ENCODE measurements around the gene NOSIP. TPM values are rescaled to one million over a fixed set of nuclear protein-coding genes. Genes with fewer than 3 reads are reported as not detected.
A peak's percentile ranks its signal among the peaks of the same experiment; 100 is the strongest.

NOSIP gene
- total RNA-seq, 1 donor from 2014 or later, result 49.6 TPM

DNA sequence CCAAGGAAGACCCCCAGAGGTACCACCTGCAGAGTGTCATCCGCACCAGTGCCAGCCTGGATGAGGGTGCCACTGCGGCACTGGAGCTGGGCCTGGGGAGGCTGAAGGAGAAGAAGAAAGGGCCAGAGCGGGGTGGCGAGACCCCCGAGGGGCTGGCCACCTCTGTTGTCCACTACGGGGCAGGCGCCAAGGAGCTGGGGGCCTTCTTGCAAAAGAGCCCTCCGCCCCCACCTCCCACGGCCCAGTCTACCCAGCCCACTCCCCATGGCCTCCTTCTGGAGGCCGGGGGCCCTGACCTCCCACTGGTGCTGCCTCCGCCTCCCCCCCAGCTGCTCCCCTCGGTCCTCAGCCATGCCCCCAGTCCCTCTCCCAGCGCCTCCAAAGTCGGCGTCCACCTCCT lies 16.1 kb upstream of the NOSIP start:
- no peak for DNase-seq (ENCODE audit: missing footprints)

DNA sequence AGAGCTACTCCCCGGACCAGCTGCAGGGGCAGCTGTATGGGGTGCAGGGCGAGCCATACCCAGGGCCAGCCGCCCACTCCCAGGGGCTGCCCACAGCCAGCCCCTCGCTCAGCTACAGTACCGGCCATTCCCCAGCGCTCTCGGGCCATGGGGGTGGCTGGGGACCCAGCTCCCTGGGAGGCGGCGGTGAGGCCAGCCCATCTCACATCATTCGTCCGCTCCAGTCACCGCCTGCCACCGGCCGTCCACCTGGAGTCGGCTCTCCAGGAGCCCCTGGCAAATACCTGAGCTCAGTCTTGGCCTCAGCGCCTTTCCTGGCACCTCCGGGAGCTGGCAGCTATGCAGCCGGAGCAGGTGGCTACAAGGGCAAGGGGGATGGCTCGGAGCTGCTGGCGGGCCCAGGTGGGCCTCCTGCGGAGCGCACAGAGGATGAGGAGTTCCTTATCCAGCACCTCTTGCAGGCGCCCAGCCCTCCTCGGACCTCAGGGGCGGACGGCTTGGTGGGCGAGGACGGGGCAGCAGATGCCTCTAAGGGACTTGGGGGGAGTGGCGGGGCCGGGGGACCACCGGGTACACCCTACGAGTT lies 15.6 kb upstream of the NOSIP start:
- intact Hi-C loops (cut with DNase I), result no loop called here
- DNase-seq (ENCODE audit: missing footprints) (no peak), ATAC-seq (no peak)

More for the DNA sequence above, 16.1 kb upstream of the NOSIP start:
- ATAC-seq, result no peak
- intact Hi-C loops (cut with DNase I), result no loop called here

DNA sequence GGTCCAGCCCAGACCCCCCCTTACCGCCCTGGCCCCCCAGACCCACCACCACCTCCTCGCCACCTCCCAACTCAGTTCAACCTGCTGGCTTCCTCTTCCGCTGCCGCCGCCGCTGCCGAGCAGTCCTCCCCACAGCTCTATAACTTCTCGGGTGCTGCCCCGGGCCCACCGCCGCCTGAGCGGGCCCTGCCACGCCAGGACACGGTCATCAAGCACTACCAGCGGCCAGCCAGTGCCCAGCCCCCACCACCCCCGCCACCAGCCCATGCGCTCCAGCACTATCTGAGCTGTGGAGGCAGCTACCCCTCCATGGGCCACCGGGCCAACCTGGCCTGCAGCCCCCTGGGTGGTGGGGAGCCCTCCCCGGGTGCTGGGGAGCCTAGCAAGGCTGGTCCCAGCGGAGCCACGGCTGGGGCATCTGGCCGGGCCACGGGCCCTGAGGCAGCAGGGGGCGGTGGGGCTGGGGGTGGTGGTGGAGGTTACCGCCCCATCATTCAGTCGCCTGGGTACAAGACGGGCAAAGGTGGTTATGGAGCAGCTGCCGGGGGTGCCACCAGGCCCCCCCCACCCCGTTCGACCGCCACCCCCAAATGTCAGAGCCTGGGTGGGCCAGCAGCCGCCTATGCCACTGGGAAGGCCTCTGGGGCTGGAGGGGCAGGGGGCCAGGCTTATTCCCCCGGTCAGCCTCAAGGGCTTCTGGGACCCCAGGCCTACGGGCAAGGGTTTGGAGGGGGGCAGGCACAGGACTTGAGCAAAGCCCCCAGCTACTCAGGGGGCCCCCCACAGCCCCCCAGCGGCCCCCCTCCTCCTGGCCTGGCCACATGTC lies 14.8 kb upstream of the NOSIP start:
- intact Hi-C loops (cut with DNase I), result loop anchor here (5.0 kb wide), 1 partner anchor 77 kb away; no protein-coding TSS in a partner anchor
- ATAC-seq, result no peak
- no peak for DNase-seq (ENCODE audit: missing footprints)

DNA sequence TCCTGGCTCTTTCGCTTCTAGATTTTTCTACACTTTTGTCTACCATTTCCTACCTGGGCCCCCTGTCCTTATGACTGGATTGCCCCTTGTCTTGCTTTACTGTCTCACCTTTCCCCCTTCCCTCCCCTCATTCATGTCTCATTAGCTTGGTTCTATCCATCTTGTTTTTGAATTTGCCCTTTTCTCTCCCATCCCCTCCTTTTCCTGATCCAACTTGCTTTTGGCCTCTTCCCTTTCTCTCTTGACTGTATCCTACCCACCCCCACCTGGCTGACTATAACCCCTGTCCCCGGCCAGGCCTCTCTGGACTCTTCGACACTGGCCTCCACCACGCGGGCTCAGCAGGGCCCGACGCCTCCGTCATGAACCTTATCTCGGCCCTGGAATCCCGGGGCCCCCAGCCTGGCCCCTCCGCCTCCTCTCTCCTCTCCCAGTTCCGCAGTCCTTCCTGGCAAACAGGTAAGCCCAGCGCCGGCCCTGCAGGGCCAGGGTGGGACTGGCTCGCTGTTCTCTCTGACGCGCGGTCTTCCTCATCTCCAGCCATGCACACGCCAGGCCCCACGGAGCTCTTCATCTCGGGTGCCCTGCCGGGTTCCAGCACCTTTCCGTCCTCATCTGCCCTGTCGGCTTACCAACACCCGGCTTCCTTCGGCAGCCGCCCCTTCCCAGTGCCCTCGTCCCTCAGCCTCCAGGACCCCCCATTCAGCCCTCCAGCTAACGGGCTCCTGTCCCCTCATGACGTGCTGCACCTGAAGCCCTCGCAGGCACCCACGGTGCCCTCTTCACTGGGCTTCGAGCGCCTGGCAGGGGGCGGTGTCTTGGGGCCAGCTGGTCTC lies 14.0 kb upstream of the NOSIP start:
- DNase-seq (ENCODE audit: missing footprints), result no peak
- ATAC-seq, result no peak
- intact Hi-C loops (cut with DNase I), result loop anchor here (5.0 kb wide), 1 partner anchor 78 kb away; no protein-coding TSS in a partner anchor

DNA sequence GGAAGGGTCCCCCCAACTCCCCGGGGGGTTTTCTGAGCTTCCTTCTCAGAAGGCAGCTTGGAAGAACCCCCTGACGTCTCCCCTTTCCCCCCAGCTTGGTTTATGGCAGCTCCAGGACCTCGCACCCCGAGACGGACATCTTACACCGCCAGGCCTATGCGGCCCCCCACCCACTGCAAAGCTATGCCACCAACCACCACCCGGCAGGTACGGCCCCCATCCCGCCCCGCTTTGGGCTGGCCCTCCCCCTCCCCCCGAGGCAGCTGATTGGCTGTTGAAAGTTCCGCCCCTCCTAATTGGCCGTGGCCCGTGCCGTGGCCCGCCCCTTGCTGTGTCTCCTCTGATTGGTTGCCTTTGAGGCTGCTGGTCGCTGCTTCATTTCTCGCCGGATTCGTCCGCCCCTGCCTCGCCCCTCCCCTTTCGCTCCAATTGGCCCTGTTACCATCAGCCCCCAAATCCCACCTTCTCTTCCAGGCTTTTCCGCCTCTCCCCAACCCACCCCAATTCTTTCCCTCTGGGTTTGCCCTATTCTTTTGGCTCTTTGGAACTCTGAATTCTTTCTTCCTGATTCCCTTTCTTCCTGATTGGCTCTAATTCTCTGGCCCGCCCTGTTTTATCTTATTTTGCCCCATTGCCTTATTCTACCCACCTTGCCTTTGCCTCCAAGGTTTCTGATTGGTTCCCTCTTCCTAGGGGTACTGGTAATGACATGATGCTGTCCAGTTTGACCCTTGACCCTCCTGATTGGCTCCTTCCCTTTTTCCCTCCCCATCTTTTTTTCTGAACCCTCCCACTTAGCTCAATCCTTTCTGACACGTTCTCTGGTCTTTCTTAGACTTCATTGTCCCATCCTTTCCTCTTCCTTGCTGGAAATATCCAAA lies 13.1 kb upstream of the NOSIP start:
- intact Hi-C loops (cut with DNase I), result loop anchor here (5.0 kb wide), 1 partner anchor 79 kb away; no protein-coding TSS in a partner anchor

DNA sequence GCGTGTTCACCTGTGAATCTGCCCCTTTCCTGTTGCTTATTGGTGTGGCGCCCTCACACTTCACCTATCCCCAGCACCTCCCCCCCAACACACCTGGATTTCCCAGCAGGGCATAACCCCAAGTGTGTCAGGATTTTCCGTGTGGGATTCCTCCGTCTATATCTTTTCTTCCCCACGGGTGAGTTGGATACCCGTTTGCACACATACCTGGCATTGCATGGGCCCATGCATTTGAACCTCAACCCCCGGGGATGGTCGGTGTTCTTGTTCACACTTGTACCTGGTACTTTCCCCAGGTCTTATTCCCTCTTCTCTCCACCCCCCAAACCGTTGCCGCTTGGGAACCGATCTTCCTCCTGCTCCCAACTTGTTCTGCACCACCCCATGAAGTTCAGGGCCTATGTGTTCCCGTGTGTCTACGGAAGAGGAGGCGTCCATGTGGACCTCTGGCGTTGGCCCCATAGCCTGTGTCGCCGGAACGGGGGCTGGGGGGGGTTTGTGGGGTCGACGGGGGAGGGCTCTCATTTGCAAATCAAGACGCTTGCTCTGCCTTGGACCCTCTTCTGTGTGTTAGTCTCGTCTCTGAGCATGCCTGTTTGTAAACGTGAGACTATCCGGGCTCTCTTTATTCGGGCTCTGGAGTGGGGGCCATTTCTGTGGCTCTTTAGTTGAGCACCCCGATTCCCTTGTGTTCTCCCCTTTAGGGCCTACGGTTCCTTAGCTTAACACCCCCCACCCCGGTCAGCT lies 12.3 kb upstream of the NOSIP start:
- no peak for DNase-seq (ENCODE audit: missing footprints)
- ATAC-seq, result no peak
- intact Hi-C loops (cut with DNase I), result loop anchor here (5.0 kb wide), 1 partner anchor 80 kb away; no protein-coding TSS in a partner anchor

More for the DNA sequence above, 13.1 kb upstream of the NOSIP start:
- peak; percentile 63 for ATAC-seq
- peak; percentile 95 for DNase-seq (ENCODE audit: missing footprints)

DNA sequence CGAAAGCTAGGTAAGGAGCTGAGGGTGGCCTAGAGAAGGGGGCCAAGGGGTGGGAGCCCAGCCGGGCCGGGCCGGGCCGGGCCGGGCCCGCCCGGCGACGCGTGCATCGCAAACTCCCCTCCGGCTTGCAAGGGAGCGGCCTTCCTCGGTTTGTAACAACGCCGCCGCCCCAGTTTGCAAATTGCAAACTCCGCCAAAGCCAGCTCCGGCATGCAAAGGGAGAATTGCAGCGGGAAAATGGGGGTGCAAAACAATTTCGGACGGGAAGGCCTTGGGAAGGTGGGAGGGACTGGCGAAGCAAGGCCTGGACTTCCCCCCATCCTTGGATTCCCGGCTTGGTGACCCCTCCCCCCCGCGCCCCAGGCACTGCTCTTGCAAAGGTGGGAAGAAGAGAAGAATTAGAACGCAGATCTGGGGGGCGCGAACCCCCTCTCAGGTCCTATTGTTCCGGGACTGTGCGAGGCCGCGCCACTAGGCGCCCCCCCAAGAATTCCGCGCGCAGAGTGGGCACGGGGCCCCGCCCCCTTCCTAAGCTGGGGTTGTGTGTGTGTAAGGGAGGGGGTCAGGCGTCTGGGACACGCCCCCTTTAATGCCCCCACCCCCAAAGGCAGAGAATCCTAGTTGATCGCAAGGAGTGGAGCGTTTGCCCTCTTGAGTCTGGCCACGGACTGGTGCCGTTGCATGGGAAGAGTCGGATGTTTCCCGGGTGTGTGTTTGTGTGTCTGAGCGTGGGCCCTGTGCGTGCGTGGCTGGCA lies 11.6 kb upstream of the NOSIP start:
- ATAC-seq (no peak), DNase-seq (ENCODE audit: missing footprints) (no peak)
- intact Hi-C loops (cut with DNase I), result loop anchor here (2.0 to 5.0 kb wide), 2 partner anchors 49 to 80 kb away; partner anchors contain the start of gene RRAS

DNA sequence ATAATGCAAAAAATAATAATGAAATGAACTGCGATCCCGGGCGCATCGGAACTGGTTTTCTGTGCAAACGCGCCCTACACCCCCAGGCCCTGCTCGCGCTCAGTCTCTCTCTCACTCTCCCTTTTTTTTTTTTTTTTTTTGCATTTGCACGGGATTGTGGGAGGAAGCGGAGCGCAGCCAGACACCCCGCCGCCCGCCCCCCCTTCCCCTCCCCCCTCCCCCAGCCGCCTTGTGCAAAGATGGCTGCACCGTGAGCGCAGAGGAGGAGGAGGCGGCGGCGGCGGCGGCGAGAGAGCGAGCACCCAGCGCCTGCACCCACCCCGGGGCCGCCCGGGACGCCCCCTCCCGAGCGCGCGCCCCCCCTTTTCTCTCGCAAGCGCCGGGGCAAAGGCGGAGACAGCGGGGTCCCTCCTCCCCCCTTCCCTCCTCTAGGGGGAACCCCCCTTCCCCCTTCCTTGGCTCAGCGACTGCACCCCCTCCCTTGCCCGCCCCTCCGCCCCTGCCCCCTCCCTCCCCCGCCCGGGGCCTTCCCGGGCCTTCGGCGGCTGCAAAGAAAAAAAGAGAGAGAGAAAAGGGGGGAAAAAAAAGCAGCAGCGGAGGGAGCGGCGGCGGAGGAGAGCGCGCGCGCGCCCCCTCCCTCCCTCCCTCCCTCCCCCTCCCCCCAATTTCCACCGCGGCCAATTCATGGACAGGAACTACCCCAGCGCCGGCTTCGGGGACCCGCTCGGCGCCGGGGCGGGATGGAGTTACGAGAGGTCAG lies 10.8 kb upstream of the NOSIP start, which contains the start of gene PRR12:
Gene PRR12 (plus strand): TSS at position 212 of the 760 bp plus-strand sequence. CDS start 473 bp downstream, at position 685.
- DNase-seq (ENCODE audit: missing footprints) (peak; percentile 75), ATAC-seq (peak; percentile 66)
- intact Hi-C loops (cut with DNase I), result loop anchor here (2.0 to 5.0 kb wide), 2 partner anchors 50 to 81 kb away; partner anchors contain the start of gene RRAS

DNA sequence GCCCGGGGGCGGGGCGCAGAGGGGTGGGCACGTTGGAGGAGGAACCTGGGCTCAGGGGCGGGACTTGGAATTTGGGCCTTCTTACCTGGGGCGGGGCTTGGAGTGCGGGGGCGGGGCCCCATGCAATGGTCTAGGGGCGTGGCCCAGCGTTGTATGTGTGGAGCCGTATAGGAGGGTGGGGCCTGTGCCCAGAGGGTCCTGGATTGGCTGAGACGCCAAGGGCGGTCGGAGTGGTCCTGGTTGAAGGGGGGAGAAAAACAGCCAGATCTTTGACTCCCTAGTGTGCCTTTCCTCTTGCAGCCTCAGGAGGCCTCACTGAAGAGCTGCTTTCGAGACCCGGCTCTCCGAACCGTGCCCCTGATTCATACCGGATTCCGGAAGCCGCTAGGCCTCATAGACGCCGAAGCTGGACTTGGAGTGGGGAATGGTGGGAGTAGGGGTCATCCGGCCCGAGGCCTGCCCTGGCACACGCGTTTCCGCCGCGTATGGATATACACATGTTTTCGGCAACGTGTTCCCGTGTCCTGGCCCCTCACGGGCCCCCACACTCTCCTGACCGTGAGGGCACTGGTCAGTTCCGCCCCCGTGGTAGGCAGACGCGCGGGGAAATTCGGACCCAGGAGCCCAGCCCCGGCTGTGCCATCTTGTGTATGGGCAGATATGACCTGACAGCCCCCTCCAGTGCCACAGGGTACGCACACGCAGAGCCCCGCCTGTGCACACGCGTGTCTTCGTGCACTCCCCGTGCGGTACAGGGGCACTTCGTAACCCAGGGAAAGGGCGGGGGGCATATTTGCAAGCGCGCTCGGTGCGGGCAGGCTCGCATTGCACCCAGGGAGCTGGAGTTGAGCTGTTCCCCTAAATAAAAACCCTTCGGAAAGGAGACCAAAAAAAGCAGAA lies 10.0 kb upstream of the NOSIP start:
- intact Hi-C loops (cut with DNase I), result loop anchor here (2.0 to 5.0 kb wide), 2 partner anchors 50 to 82 kb away; partner anchors contain the start of gene RRAS
- peak; percentile 89 for ATAC-seq

DNA sequence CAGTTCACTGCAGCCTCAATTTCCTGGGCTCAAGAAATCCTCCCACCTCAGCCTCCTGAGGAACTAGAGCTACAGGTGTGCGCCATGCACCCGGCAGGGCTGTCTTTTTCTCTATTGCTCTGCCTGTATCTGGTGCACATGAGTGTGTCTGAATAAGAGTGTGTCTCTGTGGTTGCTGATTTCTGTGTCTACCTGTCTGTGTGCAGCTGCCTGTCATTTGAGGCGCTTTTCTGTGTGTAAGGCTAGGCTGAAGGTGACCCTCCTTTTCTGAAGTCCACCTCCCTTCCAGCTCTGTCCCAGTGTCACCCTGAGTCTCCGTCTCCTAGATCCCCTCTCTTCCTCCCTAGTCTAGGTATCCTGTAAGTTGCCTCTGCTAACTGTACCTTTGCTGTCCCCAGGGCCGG lies 9.1 kb upstream of the NOSIP start:
- DNase-seq (ENCODE audit: missing footprints) (no peak), ATAC-seq (no peak)
- intact Hi-C loops (cut with DNase I), result no loop called here

More for the DNA sequence above, 10.0 kb upstream of the NOSIP start:
- peak; percentile 98 for DNase-seq (ENCODE audit: missing footprints)

DNA sequence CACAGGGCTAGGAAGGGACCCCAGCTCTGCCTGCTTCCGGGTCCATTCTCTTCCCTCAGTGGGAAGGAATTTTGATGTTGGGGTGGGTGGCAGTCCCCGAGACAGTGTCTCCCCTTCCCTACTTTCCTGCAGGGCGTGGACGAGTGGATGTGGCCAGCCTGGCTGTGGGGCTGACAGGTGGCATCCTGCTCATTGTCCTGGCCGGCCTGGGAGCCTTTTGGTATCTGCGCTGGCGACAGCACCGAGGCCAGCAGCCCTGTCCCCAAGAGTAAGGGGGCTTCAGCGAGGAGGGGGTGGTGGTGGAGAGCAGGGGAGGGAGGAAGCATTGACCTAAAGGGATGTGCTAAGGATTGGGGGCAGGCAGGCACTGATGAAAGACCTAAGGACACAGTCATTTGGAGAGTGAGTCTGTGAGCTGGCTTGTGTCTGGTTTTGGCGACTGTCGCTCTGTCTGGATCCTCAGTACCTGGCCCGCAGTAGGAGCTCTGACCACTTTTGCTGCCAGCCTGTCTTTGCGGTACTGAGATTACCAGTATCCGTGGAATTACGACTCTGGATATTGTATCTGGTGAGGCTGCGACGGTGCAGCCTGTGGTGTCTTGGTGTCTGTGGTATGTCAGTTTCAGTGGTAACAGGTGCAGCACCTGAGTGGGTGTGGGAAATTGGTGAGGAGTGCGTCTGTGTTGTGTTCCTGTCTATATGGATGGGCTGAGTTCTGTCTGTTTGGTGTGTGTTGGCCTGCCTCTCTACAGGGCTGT lies 8.2 kb upstream of the NOSIP start:
- no peak for ATAC-seq
- intact Hi-C loops (cut with DNase I), result no loop called here
- no peak for DNase-seq (ENCODE audit: missing footprints)

DNA sequence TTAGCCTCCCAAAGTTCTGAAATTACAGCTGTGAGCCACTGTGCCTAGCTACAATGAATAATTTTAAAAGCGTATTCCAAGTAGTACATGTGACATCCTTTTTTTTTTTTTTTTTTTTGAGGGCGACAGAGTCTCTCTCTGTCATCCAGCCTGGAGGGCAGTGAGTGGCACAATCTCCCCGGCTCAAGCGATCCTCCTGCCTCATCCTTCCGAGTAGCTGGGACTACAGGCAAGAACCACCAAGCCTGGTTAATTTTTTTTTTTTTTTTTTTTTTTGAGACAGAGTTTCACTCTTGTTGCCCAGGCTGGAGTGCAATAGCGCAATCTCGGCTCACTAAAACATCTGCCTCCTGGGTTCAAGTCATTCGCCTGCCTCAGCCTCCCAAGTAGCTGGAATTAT lies 6.9 kb upstream of the NOSIP start:
- no peak for ATAC-seq
- no peak for DNase-seq (ENCODE audit: missing footprints)
- intact Hi-C loops (cut with DNase I), result no loop called here

DNA sequence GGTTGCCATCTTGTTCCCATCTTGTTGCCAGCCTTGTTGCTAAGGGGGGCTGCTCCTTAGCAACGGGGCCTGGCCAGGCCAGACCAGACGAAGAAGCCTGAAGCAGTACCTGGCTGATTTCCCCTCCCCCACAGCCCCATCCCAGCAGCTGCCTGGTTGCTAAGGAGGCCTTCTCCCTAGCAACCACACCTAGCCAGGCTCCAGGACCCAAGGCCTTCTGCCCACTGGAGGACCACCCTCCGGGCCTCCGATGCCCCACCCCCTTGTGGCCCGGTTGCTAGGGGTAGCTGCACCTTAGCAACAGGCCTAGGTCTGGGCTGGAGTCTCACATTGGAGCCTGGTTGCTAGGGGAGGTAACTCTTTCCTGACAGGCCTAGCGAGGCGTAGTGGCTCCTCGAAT lies 4.7 kb upstream of the NOSIP start:
- intact Hi-C loops (cut with DNase I), result no loop called here
- DNase-seq (ENCODE audit: missing footprints), result no peak
- no peak for ATAC-seq

DNA sequence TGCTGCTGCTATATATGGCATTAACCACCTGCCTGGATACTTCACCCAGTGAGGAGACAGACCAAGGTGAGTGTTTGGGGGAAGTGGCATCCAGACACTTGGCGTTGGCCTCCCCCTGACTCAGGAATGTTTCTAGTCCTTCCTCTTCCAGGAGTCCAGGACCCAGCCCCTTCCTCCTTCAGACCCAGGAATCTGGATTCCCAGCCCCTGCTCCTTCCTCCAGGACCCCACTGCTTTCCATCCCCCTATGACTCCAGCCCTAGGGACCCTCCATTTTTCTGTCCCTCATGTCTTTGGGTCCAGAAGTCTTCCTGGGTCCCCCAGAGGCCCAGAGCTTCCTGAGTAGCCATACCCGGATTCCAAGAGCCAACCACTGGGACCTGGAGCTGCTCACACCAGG lies 2.9 kb upstream of the NOSIP start:
- DNase-seq (ENCODE audit: missing footprints) (no peak), ATAC-seq (no peak)
- intact Hi-C loops (cut with DNase I), result no loop called here
